Neural progenitor cell (in vitro differentiated cells): ENCODE results near the gene OR7G3. TPM values are rescaled to one million over a fixed set of nuclear protein-coding genes. Genes with fewer than 3 reads are reported as not detected.

Experiments
- DNase-seq: peaks from one replicate; pipeline ENCODE4 v3.0.0-alpha.2; 2016; ENCODE audit warnings: low spot score
- H2AFZ ChIP-seq: fragments of 200-600 bp; sonication (generic); replicated peaks from 2 replicates; pipeline ENCODE4 v1.6.1; 2016; ENCODE audit warnings: antibody characterized with exemption
- H3F3A ChIP-seq: fragments of 200-600 bp; sonication (generic); 2 replicates; pipeline ENCODE4 v1.6.1; 2016; ENCODE audit warnings: antibody characterized with exemption, low read depth
- H3K27ac ChIP-seq: fragments of 200-600 bp; sonication (generic); 2 replicates; pipeline ENCODE4 v1.5.1; 2016; ENCODE audit warnings: mild to moderate bottlenecking
- H3K27me3 ChIP-seq: fragments of 200-600 bp; sonication (generic); 2 replicates; pipeline ENCODE4 v1.6.1; 2016; ENCODE audit warnings: mild to moderate bottlenecking, moderate library complexity
- H3K36me3 ChIP-seq: fragments of 200-600 bp; sonication (generic); 2 replicates; pipeline ENCODE4 v1.5.1; 2016
- H3K4me1 ChIP-seq: fragments of 200-600 bp; sonication (generic); 2 replicates; pipeline ENCODE4 v1.6.1; 2016; ENCODE audit warnings: mixed run types
- H3K4me2 ChIP-seq: fragments of 200-600 bp; sonication (generic); 2 replicates; pipeline ENCODE4 v1.6.1; 2016
- H3K4me3 ChIP-seq: fragments of 200-600 bp; sonication (generic); 2 replicates; pipeline ENCODE4 v1.5.1; 2016
- H3K79me2 ChIP-seq: fragments of 200-600 bp; sonication (generic); 2 replicates; pipeline ENCODE4 v1.6.1; 2016; ENCODE audit warnings: low read depth
- H3K9ac ChIP-seq: fragments of 200-600 bp; sonication (generic); 2 replicates; pipeline ENCODE4 v1.6.1; 2016
- H3K9me3 ChIP-seq: fragments of 200-600 bp; sonication (generic); 2 replicates; pipeline ENCODE4 v1.5.1; 2016; ENCODE audit warnings: low read depth
- H4K20me1 ChIP-seq: fragments of 200-600 bp; sonication (generic); 2 replicates; pipeline ENCODE4 v1.6.1; 2016; ENCODE audit warnings: low read depth
- H3K27ac Mint-ChIP-seq: 3 replicates; pipeline ENCODE4 v1.8.0; 2021; ENCODE audit warnings: mixed read lengths
- H3K27me3 Mint-ChIP-seq: 2 replicates; pipeline ENCODE4 v1.8.0; 2022; ENCODE audit warnings: low read depth, mild to moderate bottlenecking, inconsistent platforms, moderate library complexity, mixed read lengths; ENCODE audit not compliant: insufficient read depth
- H3K36me3 Mint-ChIP-seq: 3 replicates; pipeline ENCODE4 v1.8.0; 2021; ENCODE audit warnings: mixed read lengths
- H3K4me1 Mint-ChIP-seq: 3 replicates; pipeline ENCODE4 v1.8.0; 2021; ENCODE audit warnings: mixed read lengths
- H3K4me3 Mint-ChIP-seq: 3 replicates; pipeline ENCODE4 v1.8.0; 2021; ENCODE audit warnings: mild to moderate bottlenecking, moderate library complexity, mixed read lengths
- H3K9me3 Mint-ChIP-seq: 3 replicates; pipeline ENCODE4 v1.8.0; 2020; ENCODE audit warnings: mixed read lengths
- CTCF ChIP-seq: fragments of 200-600 bp; sonication (generic); IDR thresholded peaks from 2 replicates; pipeline ENCODE4 v1.5.1; 2017; ENCODE audit warnings: antibody characterized with exemption, mild to moderate bottlenecking
- EZH2 ChIP-seq: fragments of 200-600 bp; sonication (generic); IDR thresholded peaks from 2 replicates; pipeline ENCODE4 v1.6.1; 2017; ENCODE audit warnings: antibody characterized with exemption, mild to moderate bottlenecking, moderate library complexity
- EZH2phosphoT487 ChIP-seq: fragments of 200-600 bp; sonication (generic); IDR thresholded peaks from 2 replicates; pipeline ENCODE4 v1.6.1; 2017; ENCODE audit warnings: antibody characterized with exemption
- total RNA-seq: library from RNA; depleted of rRNA; stranded (reverse); fragments of >200 nt; gene quantifications from 2 replicates; pipeline ENCODE4 v1.2.3, GENCODE V29; 2015; ENCODE audit warnings: low replicate concordance

The OR7G3 gene
- total RNA-seq, 1 donor from 2014 or later: not detected

GRCh38 chr19:9150650-9151049, 23.9 kb upstream of the OR7G3 start:
- H3K4me1 ChIP-seq: no peaks in the 10 kb centered on the region
- H4K20me1 ChIP-seq: no peaks in the 10 kb centered on the region
- peaks cover 19% of the 10 kb centered on the region for H3K9me3 ChIP-seq
- H3K27ac ChIP-seq: no peak overlapping the region
- Mint-ChIP-seq H3K27me3 (no peaks in the 10 kb centered on the region), H3K4me3 (no peak overlapping the region), H3K9me3 (peaks cover 93% of the 10 kb centered on the region), H3K36me3 (peaks cover 83% of the 10 kb centered on the region), H3K27ac (no peak overlapping the region), H3K4me1 (no peaks in the 10 kb centered on the region)
- no peak for TF ChIP-seq EZH2phosphoT487
- TF ChIP-seq EZH2: no peak
- no peak for TF ChIP-seq CTCF
- H3K4me2 ChIP-seq: no peak overlapping the region
- H2AFZ ChIP-seq: no peak overlapping the region
- peaks cover 100% of the 10 kb centered on the region for H3K79me2 ChIP-seq
- DNase-seq: no peak
- no peaks in the 10 kb centered on the region for H3F3A ChIP-seq
- no peak overlapping the region for H3K9ac ChIP-seq
- no peaks in the 10 kb centered on the region for H3K27me3 ChIP-seq
- H3K4me3 ChIP-seq: no peak overlapping the region
- H3K36me3 ChIP-seq: no peaks in the 10 kb centered on the region

DNA sequence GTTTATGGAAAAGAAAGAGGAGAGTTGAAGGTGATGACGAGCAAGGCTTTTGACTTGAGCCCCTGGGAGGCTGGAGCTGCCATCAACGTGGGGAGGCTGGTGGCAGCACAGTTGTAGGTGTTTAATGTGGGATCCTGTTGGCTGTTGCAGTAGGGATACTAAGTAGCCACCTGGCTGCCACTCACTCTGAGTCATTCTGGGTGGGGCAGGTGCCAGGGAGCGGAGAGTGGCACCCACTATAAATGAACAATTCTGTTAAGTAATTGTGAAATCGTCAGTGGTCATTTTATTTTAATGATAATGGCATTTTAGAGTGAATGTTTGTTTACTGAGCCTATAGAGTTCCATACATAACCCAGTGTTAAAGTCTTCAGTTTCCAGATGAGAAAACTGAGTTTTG, 23.2 kb upstream of the OR7G3 start:
- TF ChIP-seq EZH2phosphoT487: no peak
- no peak for TF ChIP-seq CTCF
- TF ChIP-seq EZH2: no peak
- no peak overlapping the region for H3K27ac Mint-ChIP-seq

DNA sequence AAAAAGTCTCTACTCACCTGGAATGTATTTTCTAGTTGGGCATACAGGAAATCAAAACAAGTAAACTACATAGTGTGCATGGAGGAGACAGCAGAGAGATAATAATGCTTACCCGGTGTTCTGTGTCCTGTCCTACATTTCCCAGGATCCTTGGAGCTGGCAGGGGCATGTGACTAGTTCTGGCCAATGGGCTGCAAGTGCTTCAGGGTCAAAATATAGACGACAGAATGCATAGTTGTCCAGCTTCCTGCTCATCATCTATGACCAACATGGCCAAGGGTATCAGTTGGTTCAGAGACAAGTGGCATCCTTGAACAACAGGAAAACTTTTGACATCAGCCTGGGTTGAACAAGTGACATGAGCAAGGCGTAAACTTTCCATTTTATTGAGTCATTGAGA, 21.9 kb upstream of the OR7G3 start:
- Histone ChIP-seq H3F3A (no peaks in the 10 kb centered on the region), H3K4me3 (no peak overlapping the region), H3K36me3 (peaks cover 8% of the 10 kb centered on the region), H3K4me1 (no peaks in the 10 kb centered on the region), H2AFZ (no peak overlapping the region), H3K9ac (no peak overlapping the region), H3K27me3 (no peaks in the 10 kb centered on the region), H3K4me2 (no peak overlapping the region), H3K79me2 (peaks cover 100% of the 10 kb centered on the region), H4K20me1 (no peaks in the 10 kb centered on the region), H3K9me3 (peaks cover 37% of the 10 kb centered on the region), H3K27ac (no peak overlapping the region)
- DNase-seq: no peak
- Mint-ChIP-seq H3K4me3 (no peak overlapping the region), H3K27ac (no peak overlapping the region), H3K4me1 (no peaks in the 10 kb centered on the region), H3K36me3 (peaks cover 82% of the 10 kb centered on the region), H3K27me3 (no peaks in the 10 kb centered on the region), H3K9me3 (peaks cover 93% of the 10 kb centered on the region)
- TF ChIP-seq EZH2phosphoT487 (no peak), EZH2 (no peak), CTCF (no peak)

More for the DNA sequence above, 23.2 kb upstream of the OR7G3 start:
- H2AFZ ChIP-seq: no peak overlapping the region
- H3K4me2 ChIP-seq: no peak overlapping the region
- no peak for DNase-seq
- H3K9me3 Mint-ChIP-seq: peaks cover 93% of the 10 kb centered on the region
- no peak overlapping the region for H3K4me3 ChIP-seq
- peaks cover 26% of the 10 kb centered on the region for H3K9me3 ChIP-seq
- H3K27me3 Mint-ChIP-seq: no peaks in the 10 kb centered on the region
- H3K79me2 ChIP-seq: peaks cover 100% of the 10 kb centered on the region
- H3K4me3 Mint-ChIP-seq: peak overlapping the region; percentile 34
- no peak overlapping the region for H3K27ac ChIP-seq
- H3K36me3 ChIP-seq: no peaks in the 10 kb centered on the region
- H3K4me1 ChIP-seq: no peaks in the 10 kb centered on the region
- H3F3A ChIP-seq: no peaks in the 10 kb centered on the region
- H3K9ac ChIP-seq: no peak overlapping the region
- peaks cover 83% of the 10 kb centered on the region for H3K36me3 Mint-ChIP-seq
- H4K20me1 ChIP-seq: no peaks in the 10 kb centered on the region
- H3K27me3 ChIP-seq: no peaks in the 10 kb centered on the region
- no peaks in the 10 kb centered on the region for H3K4me1 Mint-ChIP-seq
